ENCODE data around the gene KRT34.
"Not testable (repeated sequence)": the region's sequence is repeated elsewhere in the genome, so short reads cannot be mapped to it uniquely, and the experiment has no call there.

Gene KRT34

DNA sequence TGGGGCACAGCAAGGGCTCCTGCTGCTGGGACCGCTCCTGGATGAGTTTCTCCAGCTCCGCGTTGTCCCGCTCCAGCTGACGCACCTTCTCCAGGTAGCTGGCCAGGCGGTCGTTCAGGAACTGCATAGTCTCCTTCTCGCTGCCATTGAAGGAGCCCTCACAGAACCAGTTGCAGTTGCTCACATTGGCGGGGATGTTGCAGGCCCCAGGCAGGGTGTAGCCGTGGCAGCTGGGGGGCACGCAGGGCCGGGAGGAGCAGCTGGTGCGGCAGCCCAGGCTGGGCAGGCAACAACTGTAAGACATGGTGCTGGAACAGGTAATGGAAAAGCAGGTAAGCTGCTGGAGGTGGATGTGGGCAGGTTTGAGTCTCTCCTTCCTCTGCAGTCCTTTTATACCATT, at the start of gene KRT34:
Gene KRT34, minus strand, starts transcription at position 364 of the 400 bp plus-strand sequence. Its CDS starts 60 bp downstream, at position 304.
- DNase-seq = not testable (repeated sequence)

GRCh38 chr17:41430376-41430775, 48.3 kb upstream of the KRT34 start:
- not testable (repeated sequence) for DNase-seq

GRCh38 chr17:41429667-41430066, 47.6 kb upstream of the KRT34 start:
- no peak for DNase-seq
- TF ChIP-seq POLR2A (IDR thresholded peaks at IDR 0.05; ENCODE audit: low read length) (no peak), GATA1 (IDR thresholded peaks at IDR 0.05; ENCODE audit: low read depth, low read length) (no peak)

DNA sequence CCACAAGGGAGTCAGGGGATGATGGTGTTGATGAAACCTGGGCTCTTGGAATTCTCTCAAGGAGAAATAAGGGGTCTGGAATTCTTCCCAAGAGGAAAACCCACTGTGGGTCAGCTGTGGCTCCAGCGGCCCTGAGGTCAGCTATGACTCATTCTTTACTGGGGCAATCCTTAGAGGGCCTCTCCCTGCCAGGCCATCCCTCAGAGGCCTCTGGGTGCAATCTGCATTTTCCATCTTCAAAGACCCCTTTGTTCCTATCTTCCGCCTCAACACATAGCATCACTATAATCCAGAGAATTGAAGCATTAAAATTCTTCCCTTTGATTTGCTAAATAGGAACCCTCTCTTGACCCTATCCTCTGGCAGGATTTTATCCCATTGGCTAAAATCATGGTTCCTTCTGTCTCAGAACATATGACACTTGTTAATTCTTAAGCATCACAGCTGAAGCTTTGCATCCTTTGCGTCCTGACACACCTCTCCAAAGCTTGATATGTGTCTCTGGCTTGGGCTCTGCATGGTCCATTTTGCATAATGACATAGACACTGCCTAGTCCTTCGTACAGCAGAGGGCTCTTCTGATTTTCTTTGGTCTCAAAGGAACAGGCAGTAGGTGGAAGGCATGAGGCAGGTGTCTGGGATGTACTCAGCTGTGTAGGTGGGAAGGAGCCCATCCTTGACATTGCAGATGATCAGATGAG, 46.6 kb upstream of the KRT34 start:
- TF ChIP-seq GATA1 (IDR thresholded peaks at IDR 0.05; ENCODE audit: low read depth, low read length) (no peak), POLR2A (IDR thresholded peaks at IDR 0.05; ENCODE audit: low read length) (no peak)
- DNase-seq = no peak

DNA sequence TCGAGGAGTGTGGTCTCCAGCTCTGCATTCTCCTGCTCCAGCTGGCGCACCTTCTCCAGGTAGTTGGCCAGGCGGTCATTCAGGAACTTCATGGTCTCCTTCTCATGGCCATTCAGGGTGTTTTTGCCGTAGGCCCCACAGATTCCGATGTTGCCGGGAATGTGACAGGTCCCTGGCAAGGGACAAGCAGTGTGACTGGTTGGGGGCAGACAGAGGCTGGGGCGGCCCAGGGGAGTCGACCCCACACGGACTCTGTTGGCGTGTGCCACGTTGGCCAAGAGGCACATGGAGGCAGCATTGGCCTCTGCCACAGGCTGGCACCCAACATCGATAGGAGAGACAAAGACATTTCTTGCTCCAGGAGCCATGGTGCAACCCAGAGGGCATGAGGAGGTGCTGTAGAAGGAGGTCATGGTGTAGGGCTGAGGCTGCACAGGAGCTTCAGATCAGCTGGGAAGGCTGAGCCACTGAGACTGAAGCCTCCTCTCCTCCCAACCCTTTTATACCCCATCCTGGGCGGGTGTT, 42.1 kb upstream of the KRT34 start, which contains the start of gene KRT37:
Gene KRT37, minus strand, starts transcription at position 475 of the 525 bp plus-strand sequence. Its CDS starts 62 bp downstream, at position 413.
- no peak for DNase-seq
- TF ChIP-seq GATA1 (IDR thresholded peaks at IDR 0.05; ENCODE audit: low read depth, low read length) = no peak
- no peak for TF ChIP-seq POLR2A (IDR thresholded peaks at IDR 0.05; ENCODE audit: low read length)

DNA sequence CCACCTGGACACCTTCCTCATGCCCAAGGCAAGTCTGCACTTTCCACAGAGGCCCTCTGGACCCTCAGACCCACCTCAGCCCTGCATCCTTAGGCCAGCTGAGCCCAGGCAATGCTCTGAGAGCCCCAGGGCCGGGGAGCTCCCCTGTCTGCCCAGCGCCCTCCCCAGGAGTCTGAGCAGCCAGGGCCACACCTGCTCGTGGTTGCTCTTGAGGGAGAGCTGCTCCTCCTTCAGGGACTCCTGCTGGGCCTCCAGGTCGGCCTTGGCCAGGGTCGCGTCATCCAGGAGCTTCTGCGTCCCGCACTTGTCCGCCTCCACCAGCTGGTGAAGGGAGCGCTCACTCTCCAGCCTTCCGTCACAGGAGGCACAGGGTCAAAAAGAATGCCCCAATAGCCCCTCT, 40.5 kb upstream of the KRT34 start:
- not testable (repeated sequence) for DNase-seq

DNA sequence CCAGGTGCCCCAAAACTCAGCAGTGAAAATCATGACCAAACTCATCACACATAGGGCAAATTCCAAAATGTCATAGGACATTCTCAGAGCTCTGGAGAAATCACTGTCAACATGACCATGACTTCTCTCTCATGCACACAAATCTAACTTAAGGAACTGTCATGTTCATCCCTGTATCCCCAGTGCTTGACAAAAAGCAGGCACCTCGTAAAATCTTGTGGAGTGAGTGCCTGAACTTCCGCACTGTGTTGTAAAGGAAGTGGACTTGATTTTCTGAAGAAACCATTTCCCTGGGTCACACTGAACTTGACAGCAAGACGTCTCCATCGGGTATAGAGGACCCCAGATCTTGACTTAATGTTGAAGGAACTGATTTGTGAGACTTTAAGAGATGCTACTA, 39.5 kb upstream of the KRT34 start:
- no peak for TF ChIP-seq GATA1 (IDR thresholded peaks at IDR 0.05; ENCODE audit: low read depth, low read length)
- no peak for TF ChIP-seq POLR2A (IDR thresholded peaks at IDR 0.05; ENCODE audit: low read length)
- DNase-seq = no peak

- TF ChIP-seq GATA1 (IDR thresholded peaks at IDR 0.05; ENCODE audit: low read depth, low read length) (no peak), POLR2A (IDR thresholded peaks at IDR 0.05; ENCODE audit: low read length) (no peak)
- DNase-seq = no peak
Measured at GRCh38 chr17:41421116-41421515, 39.0 kb upstream of the KRT34 start.

DNA sequence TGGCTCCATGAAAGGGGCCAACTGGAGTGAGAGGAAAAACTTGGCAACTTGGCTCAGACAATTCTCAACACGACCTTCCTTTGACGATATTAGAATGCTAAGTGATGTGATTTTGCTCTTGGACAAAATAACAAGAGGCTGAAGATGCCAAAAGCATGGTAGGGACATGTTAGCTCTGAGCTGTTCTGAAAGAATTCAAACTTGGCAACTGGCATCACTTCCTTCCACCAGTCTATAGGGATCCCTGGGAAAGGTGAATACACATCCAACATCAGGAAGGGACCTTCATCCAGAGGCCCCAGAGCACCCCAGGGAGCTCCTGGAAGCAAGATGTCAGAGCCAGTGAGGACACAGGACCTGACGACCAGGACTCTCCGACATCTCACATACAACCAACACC, 38.0 kb upstream of the KRT34 start:
- DNase-seq = no peak
- no peak for TF ChIP-seq POLR2A (IDR thresholded peaks at IDR 0.05; ENCODE audit: low read length)
- no peak for TF ChIP-seq GATA1 (IDR thresholded peaks at IDR 0.05; ENCODE audit: low read depth, low read length)

DNA sequence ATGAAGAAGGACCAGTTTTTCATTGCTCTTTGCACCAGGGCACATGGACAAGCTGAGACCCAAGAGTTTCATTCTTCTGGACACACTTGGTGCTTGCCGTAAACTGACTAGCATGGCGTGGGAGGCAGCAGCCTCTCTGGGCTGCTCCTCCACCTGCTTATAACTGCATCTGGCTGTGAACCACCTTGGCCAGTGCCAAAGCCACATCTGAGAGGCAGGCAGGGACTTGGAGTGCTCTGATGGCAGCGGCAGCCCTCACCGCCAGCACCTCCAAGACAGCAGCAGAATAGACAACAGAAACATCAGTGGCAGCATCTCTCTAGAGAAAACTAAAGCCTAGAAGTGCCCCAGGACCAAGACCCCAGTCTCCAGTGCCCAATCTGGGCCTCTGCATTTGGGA, 37.6 kb upstream of the KRT34 start:
- TF ChIP-seq GATA1 (IDR thresholded peaks at IDR 0.05; ENCODE audit: low read depth, low read length) = no peak
- no peak for TF ChIP-seq POLR2A (IDR thresholded peaks at IDR 0.05; ENCODE audit: low read length)
- no peak for DNase-seq

DNA sequence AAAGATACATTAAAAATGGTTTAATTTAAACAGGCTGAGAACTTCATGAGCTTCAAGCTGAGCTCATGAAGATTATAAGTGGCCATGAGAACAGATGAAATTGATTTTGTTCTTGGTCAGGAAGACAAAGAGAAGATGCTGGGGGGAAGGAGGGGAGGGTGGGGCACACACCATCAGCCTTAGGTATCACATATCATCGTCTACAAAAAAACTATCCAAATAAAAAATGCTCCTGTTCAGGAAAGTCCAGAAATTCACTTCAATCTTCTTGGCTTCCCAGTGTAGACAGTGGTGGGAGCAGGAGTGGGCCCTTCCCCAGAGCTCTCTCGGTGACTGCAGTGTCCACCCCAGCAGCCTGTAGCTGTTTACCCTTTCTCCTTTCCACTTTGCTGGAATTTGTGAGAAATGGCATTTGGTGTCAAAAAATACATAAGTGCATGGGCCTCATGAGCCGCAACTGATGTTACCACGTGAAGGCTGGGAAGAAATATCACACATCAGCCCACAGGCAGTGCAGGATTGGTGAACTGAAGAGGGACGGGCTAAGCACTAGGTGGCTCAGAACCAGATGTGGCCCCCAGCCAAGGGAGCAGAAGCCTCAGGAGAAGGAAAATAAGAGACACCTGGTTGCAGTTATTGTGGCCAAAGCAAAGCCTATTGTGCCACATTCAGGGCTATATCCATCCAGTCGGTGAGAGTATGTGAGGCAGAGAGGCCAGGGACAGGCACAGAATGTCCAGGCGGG, 36.2 kb upstream of the KRT34 start:
- TF ChIP-seq POLR2A (IDR thresholded peaks at IDR 0.05; ENCODE audit: low read length) (no peak), GATA1 (IDR thresholded peaks at IDR 0.05; ENCODE audit: low read depth, low read length) (no peak)

DNA sequence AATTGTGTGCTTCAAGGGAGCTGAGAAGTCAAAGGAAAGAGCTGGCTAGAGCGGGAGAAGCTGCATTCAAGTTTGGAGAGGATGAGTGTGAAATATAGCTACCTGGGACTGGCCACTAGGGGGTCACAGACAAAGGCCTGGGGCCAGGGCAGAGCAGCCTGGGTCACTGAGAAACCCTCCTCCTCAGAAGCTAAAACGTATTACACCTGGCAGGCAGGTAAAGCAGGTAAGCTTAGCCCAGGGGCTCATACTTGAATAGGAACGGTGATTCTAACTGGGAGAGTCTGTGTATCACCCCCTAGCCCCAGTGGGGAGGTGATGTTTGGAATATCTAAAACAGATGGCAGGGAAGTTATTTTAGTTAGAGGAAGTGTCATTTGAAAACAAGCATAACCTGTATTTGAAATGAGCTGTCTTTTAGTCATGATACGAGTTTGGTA, 35.5 kb upstream of the KRT34 start:
- peak in 1 of 2 experiments; percentile 18 for DNase-seq

More for the DNA sequence above, 36.2 kb upstream of the KRT34 start:
- no peak for DNase-seq

DNA sequence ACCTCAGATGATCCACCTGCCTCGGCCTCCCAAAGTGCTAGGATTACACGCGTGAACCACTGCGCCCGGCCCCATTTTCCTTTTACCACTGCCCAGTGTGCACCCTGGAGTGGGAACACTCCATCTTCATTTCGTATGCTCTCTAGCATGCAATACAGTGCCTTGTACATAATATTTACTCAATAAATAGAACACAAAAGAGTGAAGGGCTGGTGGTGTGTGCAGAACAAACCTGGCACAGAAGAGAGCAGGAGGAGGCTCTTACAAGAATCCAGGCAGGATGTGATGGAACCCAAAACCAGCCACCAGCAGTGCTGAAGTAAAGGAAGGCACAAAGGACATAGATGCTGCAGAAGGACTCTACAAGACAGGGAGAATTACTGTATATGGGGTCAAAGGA, 35.0 kb upstream of the KRT34 start:
- TF ChIP-seq GATA1 (IDR thresholded peaks at IDR 0.05; ENCODE audit: low read depth, low read length) (no peak), POLR2A (IDR thresholded peaks at IDR 0.05; ENCODE audit: low read length) (no peak)
- DNase-seq = no peak

More for the DNA sequence above, 35.5 kb upstream of the KRT34 start:
- no peak for TF ChIP-seq GATA1 (IDR thresholded peaks at IDR 0.05; ENCODE audit: low read depth, low read length)

DNA sequence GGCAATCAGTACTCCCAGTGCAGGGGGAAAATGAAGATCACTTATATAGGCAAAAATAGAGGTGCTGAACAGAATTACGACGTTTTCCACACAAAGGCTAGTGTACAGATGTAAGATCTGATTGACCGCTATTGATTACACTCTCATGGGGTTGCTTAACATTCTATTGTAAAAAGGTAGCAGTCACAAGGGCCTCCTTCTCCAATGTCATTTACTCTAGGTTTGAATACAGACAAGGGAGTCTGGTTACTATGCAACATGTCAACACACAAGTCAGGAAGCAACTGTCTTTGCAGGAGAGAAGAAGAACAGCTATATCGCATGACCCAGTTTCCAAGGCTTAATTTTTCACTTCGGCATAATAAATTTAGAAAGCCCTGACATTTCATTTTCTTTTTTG, 34.4 kb upstream of the KRT34 start:
- DNase-seq = no peak
- TF ChIP-seq GATA1 (IDR thresholded peaks at IDR 0.05; ENCODE audit: low read depth, low read length) = no peak

- TF ChIP-seq GATA1 (IDR thresholded peaks at IDR 0.05; ENCODE audit: low read depth, low read length) (no peak), POLR2A (IDR thresholded peaks at IDR 0.05; ENCODE audit: low read length) (no peak)
- no peak for DNase-seq
Measured at GRCh38 chr17:41415833-41416335, 33.8 kb upstream of the KRT34 start.
